ENCODE data around the gene PAOX.
"Not testable (repeated sequence)": the region's sequence is repeated elsewhere in the genome, so short reads cannot be mapped to it uniquely, and the experiment has no call there.

DNA sequence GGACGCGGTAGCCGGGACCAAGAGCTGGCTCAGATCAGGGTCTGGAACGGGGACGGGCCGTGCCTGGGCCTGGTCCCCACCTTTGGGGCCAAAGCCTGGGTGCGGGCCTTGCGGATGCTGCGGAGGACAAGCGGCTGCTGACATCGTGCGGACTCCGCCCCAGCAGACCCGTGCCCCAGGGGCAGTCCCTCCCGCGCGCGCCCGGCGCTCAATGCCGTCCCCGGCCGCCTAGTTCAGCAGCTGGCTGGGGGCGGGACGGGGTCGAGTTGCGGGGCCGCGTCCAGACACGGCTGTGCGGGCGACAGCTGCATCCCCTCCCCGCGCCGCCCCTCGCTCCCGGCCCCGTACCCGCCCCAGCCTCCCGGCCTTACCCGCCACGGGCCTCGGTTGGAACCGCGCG, 45.0 kb downstream of the PAOX start:
- not testable (repeated sequence) for TF ChIP-seq EZH2phosphoT487 (IDR thresholded peaks at IDR 0.05; ENCODE audit: unreplicated experiment); CREB1 (CRISPR knock-in tag; IDR thresholded peaks at IDR 0.05; ENCODE audit: low read depth)
- TF ChIP-seq, protein P1, sequence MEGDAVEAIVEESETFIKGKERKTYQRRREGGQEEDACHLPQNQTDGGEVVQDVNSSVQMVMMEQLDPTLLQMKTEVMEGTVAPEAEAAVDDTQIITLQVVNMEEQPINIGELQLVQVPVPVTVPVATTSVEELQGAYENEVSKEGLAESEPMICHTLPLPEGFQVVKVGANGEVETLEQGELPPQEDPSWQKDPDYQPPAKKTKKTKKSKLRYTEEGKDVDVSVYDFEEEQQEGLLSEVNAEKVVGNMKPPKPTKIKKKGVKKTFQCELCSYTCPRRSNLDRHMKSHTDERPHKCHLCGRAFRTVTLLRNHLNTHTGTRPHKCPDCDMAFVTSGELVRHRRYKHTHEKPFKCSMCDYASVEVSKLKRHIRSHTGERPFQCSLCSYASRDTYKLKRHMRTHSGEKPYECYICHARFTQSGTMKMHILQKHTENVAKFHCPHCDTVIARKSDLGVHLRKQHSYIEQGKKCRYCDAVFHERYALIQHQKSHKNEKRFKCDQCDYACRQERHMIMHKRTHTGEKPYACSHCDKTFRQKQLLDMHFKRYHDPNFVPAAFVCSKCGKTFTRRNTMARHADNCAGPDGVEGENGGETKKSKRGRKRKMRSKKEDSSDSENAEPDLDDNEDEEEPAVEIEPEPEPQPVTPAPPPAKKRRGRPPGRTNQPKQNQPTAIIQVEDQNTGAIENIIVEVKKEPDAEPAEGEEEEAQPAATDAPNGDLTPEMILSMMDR (conservative IDR thresholded peaks at IDR 0.05; ENCODE audit: low read depth in 2 of 2), result not testable (repeated sequence)

All from GM23338 (cell line).